NT2/D1 (cell line): ENCODE results near the gene NT5DC1.

Source experiments
- SUZ12 ChIP-seq: IDR thresholded peaks from 2 replicates; pipeline ENCODE4 v1.6.1; 2011; ENCODE audit not compliant: insufficient read length, insufficient read depth; ENCODE audit errors: extremely low read depth
- YY1 ChIP-seq: IDR thresholded peaks from 2 replicates; pipeline ENCODE4 v1.6.1; 2011; ENCODE audit not compliant: insufficient read length, insufficient read depth

GRCh38 chr6:116253505-116254296, 153.0 kb downstream of the NT5DC1 start, which contains the start of gene TSPYL4:
- no peak for TF ChIP-seq YY1
- no peak for TF ChIP-seq SUZ12
